ENCODE data around the gene POLR2C. TPM values are rescaled to one million over a fixed set of nuclear protein-coding genes. Genes with fewer than 3 reads are reported as not detected.

POLR2C gene
- total and polyA plus RNA-seq, 2 experiments from 2014 or later: 37.6 to 123 TPM

DNA sequence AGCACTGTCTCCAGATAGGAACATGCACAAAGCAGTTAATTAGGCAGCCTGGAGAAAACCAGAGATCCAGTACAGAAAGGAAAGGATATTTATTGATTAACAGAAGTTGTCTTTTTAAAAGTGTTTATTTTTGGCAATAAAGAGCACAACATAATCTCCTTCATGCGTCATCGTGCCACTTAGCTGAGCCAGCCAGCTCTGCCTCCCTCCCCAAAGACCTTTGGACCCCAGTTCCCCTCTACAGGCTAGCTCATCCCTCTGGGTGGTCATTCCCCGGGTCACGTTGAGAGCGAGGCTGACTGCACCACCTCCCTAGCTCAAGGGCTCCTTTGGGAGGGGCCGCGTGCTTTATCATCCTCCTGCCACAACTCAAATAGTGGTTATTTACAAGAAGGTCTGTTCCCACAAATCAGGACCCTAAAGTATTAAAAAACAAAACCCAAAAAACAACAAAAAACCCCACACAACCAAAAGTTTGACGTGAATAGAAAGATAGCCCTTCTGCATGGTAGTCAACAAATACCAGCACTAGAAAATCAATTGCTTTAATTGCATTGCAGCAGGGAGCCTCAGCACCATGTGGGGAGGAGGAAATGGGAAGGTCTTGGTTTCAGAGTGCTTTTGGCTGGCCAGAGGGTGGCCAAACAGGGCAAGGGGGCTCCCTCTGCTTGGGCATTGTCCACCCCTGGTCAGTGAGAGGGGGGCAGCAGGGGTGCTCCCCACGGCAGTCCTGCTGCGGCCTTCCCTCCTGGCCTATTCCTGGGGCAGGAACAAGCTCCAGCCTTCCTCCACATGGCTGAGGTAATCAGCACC is 9.6 kb downstream of the POLR2C start (continued):
- TF ChIP-seq, protein P1, sequence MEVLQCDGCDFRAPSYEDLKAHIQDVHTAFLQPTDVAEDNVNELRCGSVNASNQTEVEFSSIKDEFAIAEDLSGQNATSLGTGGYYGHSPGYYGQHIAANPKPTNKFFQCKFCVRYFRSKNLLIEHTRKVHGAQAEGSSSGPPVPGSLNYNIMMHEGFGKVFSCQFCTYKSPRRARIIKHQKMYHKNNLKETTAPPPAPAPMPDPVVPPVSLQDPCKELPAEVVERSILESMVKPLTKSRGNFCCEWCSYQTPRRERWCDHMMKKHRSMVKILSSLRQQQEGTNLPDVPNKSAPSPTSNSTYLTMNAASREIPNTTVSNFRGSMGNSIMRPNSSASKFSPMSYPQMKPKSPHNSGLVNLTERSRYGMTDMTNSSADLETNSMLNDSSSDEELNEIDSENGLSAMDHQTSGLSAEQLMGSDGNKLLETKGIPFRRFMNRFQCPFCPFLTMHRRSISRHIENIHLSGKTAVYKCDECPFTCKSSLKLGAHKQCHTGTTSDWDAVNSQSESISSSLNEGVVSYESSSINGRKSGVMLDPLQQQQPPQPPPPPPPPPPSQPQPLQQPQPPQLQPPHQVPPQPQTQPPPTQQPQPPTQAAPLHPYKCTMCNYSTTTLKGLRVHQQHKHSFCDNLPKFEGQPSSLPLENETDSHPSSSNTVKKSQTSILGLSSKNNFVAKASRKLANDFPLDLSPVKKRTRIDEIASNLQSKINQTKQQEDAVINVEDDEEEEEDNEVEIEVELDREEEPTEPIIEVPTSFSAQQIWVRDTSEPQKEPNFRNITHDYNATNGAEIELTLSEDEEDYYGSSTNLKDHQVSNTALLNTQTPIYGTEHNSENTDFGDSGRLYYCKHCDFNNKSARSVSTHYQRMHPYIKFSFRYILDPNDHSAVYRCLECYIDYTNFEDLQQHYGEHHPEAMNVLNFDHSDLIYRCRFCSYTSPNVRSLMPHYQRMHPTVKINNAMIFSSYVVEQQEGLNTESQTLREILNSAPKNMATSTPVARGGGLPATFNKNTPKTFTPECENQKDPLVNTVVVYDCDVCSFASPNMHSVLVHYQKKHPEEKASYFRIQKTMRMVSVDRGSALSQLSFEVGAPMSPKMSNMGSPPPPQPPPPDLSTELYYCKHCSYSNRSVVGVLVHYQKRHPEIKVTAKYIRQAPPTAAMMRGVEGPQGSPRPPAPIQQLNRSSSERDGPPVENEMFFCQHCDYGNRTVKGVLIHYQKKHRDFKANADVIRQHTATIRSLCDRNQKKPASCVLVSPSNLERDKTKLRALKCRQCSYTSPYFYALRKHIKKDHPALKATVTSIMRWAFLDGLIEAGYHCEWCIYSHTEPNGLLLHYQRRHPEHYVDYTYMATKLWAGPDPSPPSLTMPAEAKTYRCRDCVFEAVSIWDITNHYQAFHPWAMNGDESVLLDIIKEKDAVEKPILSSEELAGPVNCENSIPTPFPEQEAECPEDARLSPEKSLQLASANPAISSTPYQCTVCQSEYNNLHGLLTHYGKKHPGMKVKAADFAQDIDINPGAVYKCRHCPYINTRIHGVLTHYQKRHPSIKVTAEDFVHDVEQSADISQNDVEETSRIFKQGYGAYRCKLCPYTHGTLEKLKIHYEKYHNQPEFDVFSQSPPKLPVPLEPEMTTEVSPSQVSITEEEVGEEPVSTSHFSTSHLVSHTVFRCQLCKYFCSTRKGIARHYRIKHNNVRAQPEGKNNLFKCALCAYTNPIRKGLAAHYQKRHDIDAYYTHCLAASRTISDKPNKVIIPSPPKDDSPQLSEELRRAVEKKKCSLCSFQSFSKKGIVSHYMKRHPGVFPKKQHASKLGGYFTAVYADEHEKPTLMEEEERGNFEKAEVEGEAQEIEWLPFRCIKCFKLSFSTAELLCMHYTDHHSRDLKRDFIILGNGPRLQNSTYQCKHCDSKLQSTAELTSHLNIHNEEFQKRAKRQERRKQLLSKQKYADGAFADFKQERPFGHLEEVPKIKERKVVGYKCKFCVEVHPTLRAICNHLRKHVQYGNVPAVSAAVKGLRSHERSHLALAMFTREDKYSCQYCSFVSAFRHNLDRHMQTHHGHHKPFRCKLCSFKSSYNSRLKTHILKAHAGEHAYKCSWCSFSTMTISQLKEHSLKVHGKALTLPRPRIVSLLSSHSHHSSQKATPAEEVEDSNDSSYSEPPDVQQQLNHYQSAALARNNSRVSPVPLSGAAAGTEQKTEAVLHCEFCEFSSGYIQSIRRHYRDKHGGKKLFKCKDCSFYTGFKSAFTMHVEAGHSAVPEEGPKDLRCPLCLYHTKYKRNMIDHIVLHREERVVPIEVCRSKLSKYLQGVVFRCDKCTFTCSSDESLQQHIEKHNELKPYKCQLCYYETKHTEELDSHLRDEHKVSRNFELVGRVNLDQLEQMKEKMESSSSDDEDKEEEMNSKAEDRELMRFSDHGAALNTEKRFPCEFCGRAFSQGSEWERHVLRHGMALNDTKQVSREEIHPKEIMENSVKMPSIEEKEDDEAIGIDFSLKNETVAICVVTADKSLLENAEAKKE (CRISPR knock-in tag; IDR thresholded peaks at IDR 0.05): no peak
- TF ChIP-seq EZH2phosphoT487 (IDR thresholded peaks at IDR 0.05; ENCODE audit: unreplicated experiment) (no peak), EZH2 (IDR thresholded peaks at IDR 0.05; ENCODE audit: low read depth, unreplicated experiment) (no peak), ZNF114 (CRISPR knock-in tag; IDR thresholded peaks at IDR 0.05) (no peak)
- TF ChIP-seq, protein P2, sequence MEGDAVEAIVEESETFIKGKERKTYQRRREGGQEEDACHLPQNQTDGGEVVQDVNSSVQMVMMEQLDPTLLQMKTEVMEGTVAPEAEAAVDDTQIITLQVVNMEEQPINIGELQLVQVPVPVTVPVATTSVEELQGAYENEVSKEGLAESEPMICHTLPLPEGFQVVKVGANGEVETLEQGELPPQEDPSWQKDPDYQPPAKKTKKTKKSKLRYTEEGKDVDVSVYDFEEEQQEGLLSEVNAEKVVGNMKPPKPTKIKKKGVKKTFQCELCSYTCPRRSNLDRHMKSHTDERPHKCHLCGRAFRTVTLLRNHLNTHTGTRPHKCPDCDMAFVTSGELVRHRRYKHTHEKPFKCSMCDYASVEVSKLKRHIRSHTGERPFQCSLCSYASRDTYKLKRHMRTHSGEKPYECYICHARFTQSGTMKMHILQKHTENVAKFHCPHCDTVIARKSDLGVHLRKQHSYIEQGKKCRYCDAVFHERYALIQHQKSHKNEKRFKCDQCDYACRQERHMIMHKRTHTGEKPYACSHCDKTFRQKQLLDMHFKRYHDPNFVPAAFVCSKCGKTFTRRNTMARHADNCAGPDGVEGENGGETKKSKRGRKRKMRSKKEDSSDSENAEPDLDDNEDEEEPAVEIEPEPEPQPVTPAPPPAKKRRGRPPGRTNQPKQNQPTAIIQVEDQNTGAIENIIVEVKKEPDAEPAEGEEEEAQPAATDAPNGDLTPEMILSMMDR (conservative IDR thresholded peaks at IDR 0.05; ENCODE audit: low read depth in 2 of 2): no peak

DNA sequence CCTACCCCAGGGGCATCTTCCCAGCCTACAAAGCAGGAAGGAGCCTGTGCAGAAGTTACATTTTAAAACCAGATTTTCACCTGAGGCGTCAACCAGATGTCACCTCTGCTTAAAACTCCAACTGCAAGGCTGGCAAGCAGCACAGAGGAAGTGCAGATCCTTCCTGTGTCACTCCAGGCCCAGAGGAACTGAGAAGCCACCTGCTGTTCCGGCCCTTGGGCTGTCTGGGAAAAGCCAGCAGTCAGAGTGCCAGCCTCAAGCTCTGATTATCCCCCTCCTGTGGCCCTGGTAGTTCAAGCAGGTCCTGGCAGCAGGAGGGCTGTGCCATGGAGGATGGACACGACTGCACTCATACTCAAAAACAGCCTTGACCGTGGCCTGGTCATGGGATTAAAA is 10.2 kb downstream of the POLR2C start:
- no peaks in the 10 kb centered on the region for H3K9me2 ChIP-seq (ENCODE audit: insufficient read depth)
- Mint-ChIP-seq H3K9me3 (no peaks in the 10 kb centered on the region), H3K4me1 (peaks cover 57% of the 10 kb centered on the region), H3K4me3 (no peak overlapping the region), H3K36me3 (ENCODE audit: low read depth) (peaks cover 46% of the 10 kb centered on the region), H3K27ac (peak overlapping the region; percentile 87), H3K27me3 (ENCODE audit: insufficient read depth, low read depth, poor library complexity) (peaks cover 13% of the 10 kb centered on the region)
- H3K4me2 ChIP-seq: peak overlapping the region; percentile 65
- peak; percentile 6 for ATAC-seq
- DNase-seq (ENCODE audit: low spot score): peak; percentile 55
- H3K36me3 ChIP-seq (ENCODE audit: insufficient read depth): peaks cover 24% of the 10 kb centered on the region
- H3F3A ChIP-seq (replicated peaks; ENCODE audit: low read depth): peaks cover 12% of the 10 kb centered on the region; the same call in 1 of the 2 replicates
- H2AFZ ChIP-seq: no peak overlapping the region
- no peaks in the 10 kb centered on the region for H3K27me3 ChIP-seq (ENCODE audit: insufficient read depth)
- H3K4me3 ChIP-seq: peak overlapping the region; percentile 0; the same call in 1 of the 2 replicates
- peaks cover 3% of the 10 kb centered on the region; the same call in 1 of the 2 replicates for H3K79me2 ChIP-seq (replicated peaks; ENCODE audit: insufficient read depth)
- H4K20me1 ChIP-seq (replicated peaks; ENCODE audit: insufficient read depth): peaks cover 6% of the 10 kb centered on the region; the same call in 1 of the 2 replicates
- H3K4me1 ChIP-seq (ENCODE audit: insufficient read depth): peaks cover 47% of the 10 kb centered on the region
- H3K27ac ChIP-seq (ENCODE audit: low read depth): peak overlapping the region; percentile 81
- TF ChIP-seq EZH2 (IDR thresholded peaks at IDR 0.05; ENCODE audit: low read depth, unreplicated experiment): no peak
- no peak for TF ChIP-seq JUNB (IDR thresholded peaks at IDR 0.05; ENCODE audit: unreplicated experiment)
- TF ChIP-seq, protein P3, sequence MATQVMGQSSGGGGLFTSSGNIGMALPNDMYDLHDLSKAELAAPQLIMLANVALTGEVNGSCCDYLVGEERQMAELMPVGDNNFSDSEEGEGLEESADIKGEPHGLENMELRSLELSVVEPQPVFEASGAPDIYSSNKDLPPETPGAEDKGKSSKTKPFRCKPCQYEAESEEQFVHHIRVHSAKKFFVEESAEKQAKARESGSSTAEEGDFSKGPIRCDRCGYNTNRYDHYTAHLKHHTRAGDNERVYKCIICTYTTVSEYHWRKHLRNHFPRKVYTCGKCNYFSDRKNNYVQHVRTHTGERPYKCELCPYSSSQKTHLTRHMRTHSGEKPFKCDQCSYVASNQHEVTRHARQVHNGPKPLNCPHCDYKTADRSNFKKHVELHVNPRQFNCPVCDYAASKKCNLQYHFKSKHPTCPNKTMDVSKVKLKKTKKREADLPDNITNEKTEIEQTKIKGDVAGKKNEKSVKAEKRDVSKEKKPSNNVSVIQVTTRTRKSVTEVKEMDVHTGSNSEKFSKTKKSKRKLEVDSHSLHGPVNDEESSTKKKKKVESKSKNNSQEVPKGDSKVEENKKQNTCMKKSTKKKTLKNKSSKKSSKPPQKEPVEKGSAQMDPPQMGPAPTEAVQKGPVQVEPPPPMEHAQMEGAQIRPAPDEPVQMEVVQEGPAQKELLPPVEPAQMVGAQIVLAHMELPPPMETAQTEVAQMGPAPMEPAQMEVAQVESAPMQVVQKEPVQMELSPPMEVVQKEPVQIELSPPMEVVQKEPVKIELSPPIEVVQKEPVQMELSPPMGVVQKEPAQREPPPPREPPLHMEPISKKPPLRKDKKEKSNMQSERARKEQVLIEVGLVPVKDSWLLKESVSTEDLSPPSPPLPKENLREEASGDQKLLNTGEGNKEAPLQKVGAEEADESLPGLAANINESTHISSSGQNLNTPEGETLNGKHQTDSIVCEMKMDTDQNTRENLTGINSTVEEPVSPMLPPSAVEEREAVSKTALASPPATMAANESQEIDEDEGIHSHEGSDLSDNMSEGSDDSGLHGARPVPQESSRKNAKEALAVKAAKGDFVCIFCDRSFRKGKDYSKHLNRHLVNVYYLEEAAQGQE (IDR thresholded peaks at IDR 0.05; ENCODE audit: unreplicated experiment): no peak

Data from GM23338 (cell line).